ENCODE results near the gene PODNL1.
A peak's percentile ranks its signal among the peaks of the same experiment; 100 is the strongest.

The PODNL1 gene
- long read RNA-seq, donor 1: 0 reads
- long read RNA-seq, donor 2: 0 reads
- long read RNA-seq, donor 3, partial matches to known transcripts: 0 of 1 reads
- long read RNA-seq, donor 3, other reads (novel, unspliced or antisense): 0 of 1 reads
- long read RNA-seq, donor 4: 0 reads
- long read RNA-seq, donor 5: 0 reads
- long read RNA-seq, donor 6, partial matches to known transcripts: 6 of 6 reads
- long read RNA-seq, donor 6, other reads (novel, unspliced or antisense): 0 of 6 reads
- long read RNA-seq, donor 7: 0 reads
- long read RNA-seq, donor 8, partial matches to known transcripts: 0 of 1 reads
- long read RNA-seq, donor 8, other reads (novel, unspliced or antisense): 0 of 1 reads

- DNase-seq: no peak
Observed at GRCh38 chr19:13938301-13939064, at the start of gene PODNL1. Gene PODNL1 (minus strand): TSS chr19:13938417. CDS start chr19:13938181, 236 bp downstream.

- peak; percentile 56 for DNase-seq
Observed at GRCh38 chr19:13987101-13987890, 49.1 kb upstream of the PODNL1 start.

GRCh38 chr19:13986348-13986904, 48.2 kb upstream of the PODNL1 start:
- DNase-seq: peak; percentile 65

- no peak for DNase-seq
Observed at GRCh38 chr19:13985771-13986347, 47.6 kb upstream of the PODNL1 start.

GRCh38 chr19:13984875-13985741, 46.9 kb upstream of the PODNL1 start:
- no peak for DNase-seq

GRCh38 chr19:13984186-13984585, 46.0 kb upstream of the PODNL1 start:
- no peak for DNase-seq

GRCh38 chr19:13983213-13983889, 45.1 kb upstream of the PODNL1 start:
- DNase-seq: no peak

- no peak for DNase-seq
Observed at GRCh38 chr19:13982773-13983172, 44.6 kb upstream of the PODNL1 start.

- no peak for DNase-seq
Observed at GRCh38 chr19:13981988-13982501, 43.8 kb upstream of the PODNL1 start.

- no peak for DNase-seq
Observed at GRCh38 chr19:13981467-13981866, 43.2 kb upstream of the PODNL1 start.

GRCh38 chr19:13981021-13981420, 42.8 kb upstream of the PODNL1 start:
- no peak for DNase-seq

GRCh38 chr19:13980340-13980739, 42.1 kb upstream of the PODNL1 start:
- DNase-seq: no peak

- no peak for DNase-seq
Observed at GRCh38 chr19:13979686-13980085, 41.5 kb upstream of the PODNL1 start.

GRCh38 chr19:13979244-13979615, 41.0 kb upstream of the PODNL1 start:
- peak; percentile 64 for DNase-seq

- peak; percentile 66 for DNase-seq
Observed at GRCh38 chr19:13978351-13979243, 40.4 kb upstream of the PODNL1 start.

- no peak for DNase-seq
Observed at GRCh38 chr19:13977803-13978202, 39.6 kb upstream of the PODNL1 start.

GRCh38 chr19:13976446-13976845, 38.2 kb upstream of the PODNL1 start:
- no peak for DNase-seq

GRCh38 chr19:13975870-13976269, 37.7 kb upstream of the PODNL1 start:
- DNase-seq: no peak

- no peak for DNase-seq
Observed at GRCh38 chr19:13974073-13974472, 35.9 kb upstream of the PODNL1 start.

Data from right kidney (tissue), 9 donors.